H1 (cell line): ENCODE results near the gene ITGB5.

Experiments used
- GABPA ChIP-seq: IDR thresholded peaks from 2 replicates; pipeline ENCODE4 v1.6.1; 2011; ENCODE audit warnings: mild to moderate bottlenecking, low read length, moderate library complexity, borderline replicate concordance; ENCODE audit not compliant: insufficient read depth
- KDM1A ChIP-seq: fragments of 200-600, 300-600 bp; sonication (generic); IDR thresholded peaks from 2 replicates; pipeline ENCODE4 v1.7.1; 2016; ENCODE audit warnings: mild to moderate bottlenecking, low read length, borderline replicate concordance
- POLR2A ChIP-seq, 2 experiments: IDR thresholded peaks; 1 replicate in 1 of 2; 2 replicates in 1 of 2; pipeline ENCODE4 v1.6.1; 2011; ENCODE audit warnings: low read depth in 2 of 2, low read length in 2 of 2, mild to moderate bottlenecking in 2 of 2; ENCODE audit errors: control extremely low read depth in 1 of 2
- POLR2AphosphoS5 ChIP-seq: IDR thresholded peaks from 2 replicates; pipeline ENCODE4 v1.6.1; 2011; ENCODE audit warnings: low read depth, low read length
- TBP ChIP-seq: IDR thresholded peaks from 2 replicates; pipeline ENCODE4 v1.6.1; 2011; ENCODE audit warnings: low read depth, low read length, improper control_type of control experiment
- TF ChIP-seq, protein P1 (sequence below), 3 experiments: IDR thresholded peaks; 1 replicate in 2 of 3; 2 replicates in 1 of 3; pipeline versions ENCODE4 v1.5.1 to v1.6.1; 2011; ENCODE audit warnings: low read length in 3 of 3, mild to moderate bottlenecking in 3 of 3, inconsistent platforms in 2 of 3, low read depth in 1 of 3, moderate library complexity in 1 of 3; ENCODE audit not compliant: insufficient read depth in 1 of 3; ENCODE audit errors: control extremely low read depth in 1 of 3

DNA sequence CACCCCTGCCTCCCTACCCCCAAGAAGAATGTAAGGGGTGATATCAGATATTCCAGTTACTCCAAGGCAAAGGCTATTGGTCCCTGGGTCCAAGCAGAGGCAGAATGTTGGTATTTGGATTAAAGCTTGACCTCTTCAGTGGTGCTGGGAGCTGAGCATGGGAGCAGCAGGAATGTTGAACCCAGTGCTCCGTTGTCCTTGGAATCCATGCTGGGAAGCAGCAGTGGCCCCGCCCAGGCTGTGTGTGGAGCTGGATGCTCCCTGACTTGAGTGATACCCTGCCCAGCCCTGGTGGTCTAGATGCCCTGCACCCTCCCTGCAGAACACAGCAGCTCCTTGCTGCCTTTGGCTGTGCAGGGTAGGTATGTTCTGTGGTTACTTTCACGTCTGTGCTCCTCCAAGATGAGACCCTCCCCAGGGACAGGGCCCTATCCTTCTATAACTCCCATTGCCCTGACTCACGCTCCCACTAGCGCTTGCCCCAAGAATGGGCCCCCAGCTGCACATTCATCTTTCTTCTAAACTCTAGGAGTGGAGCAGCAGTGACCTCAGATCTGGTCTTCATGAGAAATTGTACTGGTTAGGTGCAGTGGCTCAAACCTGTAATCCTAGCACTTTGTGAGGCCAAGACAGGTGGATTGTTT is 121.8 kb downstream of the ITGB5 start:
- TF ChIP-seq POLR2AphosphoS5 (no peak), POLR2A (IDR thresholded peaks at IDR 0.05; ENCODE audit: control extremely low read depth in 1 of 2, low read depth in 2 of 2, low read length in 2 of 2) (no peak), TBP (no peak), GABPA (no peak), KDM1A (no peak)
- TF ChIP-seq, protein P1, sequence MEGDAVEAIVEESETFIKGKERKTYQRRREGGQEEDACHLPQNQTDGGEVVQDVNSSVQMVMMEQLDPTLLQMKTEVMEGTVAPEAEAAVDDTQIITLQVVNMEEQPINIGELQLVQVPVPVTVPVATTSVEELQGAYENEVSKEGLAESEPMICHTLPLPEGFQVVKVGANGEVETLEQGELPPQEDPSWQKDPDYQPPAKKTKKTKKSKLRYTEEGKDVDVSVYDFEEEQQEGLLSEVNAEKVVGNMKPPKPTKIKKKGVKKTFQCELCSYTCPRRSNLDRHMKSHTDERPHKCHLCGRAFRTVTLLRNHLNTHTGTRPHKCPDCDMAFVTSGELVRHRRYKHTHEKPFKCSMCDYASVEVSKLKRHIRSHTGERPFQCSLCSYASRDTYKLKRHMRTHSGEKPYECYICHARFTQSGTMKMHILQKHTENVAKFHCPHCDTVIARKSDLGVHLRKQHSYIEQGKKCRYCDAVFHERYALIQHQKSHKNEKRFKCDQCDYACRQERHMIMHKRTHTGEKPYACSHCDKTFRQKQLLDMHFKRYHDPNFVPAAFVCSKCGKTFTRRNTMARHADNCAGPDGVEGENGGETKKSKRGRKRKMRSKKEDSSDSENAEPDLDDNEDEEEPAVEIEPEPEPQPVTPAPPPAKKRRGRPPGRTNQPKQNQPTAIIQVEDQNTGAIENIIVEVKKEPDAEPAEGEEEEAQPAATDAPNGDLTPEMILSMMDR (IDR thresholded peaks at IDR 0.05; ENCODE audit: control extremely low read depth in 1 of 3, insufficient read depth in 1 of 3, low read depth in 1 of 3, low read length in 3 of 3), result no peak
